IMR-90 (cell line): Measurements from ENCODE around the gene ALOX12. TPM values are rescaled to one million over a fixed set of nuclear protein-coding genes. Genes with fewer than 3 reads are reported as not detected.
A peak's percentile ranks its signal among the peaks of the same experiment; 100 is the strongest.

Experiments
- ATAC-seq: fragments of 200-7000 bp; cut with Tn5 transposase; 2 replicates; pipeline ENCODE4 v1.9.1; 2020; ENCODE audit warnings: low read depth, mild to moderate bottlenecking, moderate library complexity
- BruUV-seq: library from RNA; stranded (reverse); fragments of 400-500 nt; replicated peaks from 2 replicates; lab custom pipeline; 2021; lab: Mats Ljungman, UMichigan
- CTCF ChIA-PET: fragments of 300-600 bp; formaldehyde crosslinking; extraction: SDS; loops from one replicate; lab custom pipeline; 2021; ENCODE audit warnings: antibody characterized with exemption; lab: Yijun Ruan, JAX
- POLR2A ChIA-PET: fragments of 300-600 bp; sonication (Branson Sonifier 250); formaldehyde crosslinking; loops from one replicate; lab custom pipeline; 2022; ENCODE audit warnings: antibody characterized with exemption; ENCODE audit not compliant: unreplicated experiment; lab: Charles Lee
- DNase-seq: peaks from one replicate; pipeline ENCODE4 v3.0.0; 2013
- H2AFZ ChIP-seq: replicated peaks from 2 replicates; pipeline ENCODE3; 2013; ENCODE audit warnings: low read length, mild to moderate bottlenecking; ENCODE audit not compliant: poor library complexity
- H2AK5ac ChIP-seq: 2 replicates; pipeline ENCODE4 v1.6.1; 2013; ENCODE audit warnings: low read depth, low read length, inconsistent platforms
- H2AK9ac ChIP-seq: replicated peaks from 2 replicates; pipeline ENCODE3; 2013; ENCODE audit warnings: mild to moderate bottlenecking, low read depth, low read length, moderate library complexity; ENCODE audit not compliant: poor library complexity
- H2BK120ac ChIP-seq: 2 replicates; pipeline ENCODE4 v1.6.1; 2013; ENCODE audit warnings: low read depth, low read length, inconsistent platforms
- H2BK15ac ChIP-seq: 3 replicates; pipeline ENCODE4 v1.6.1; 2013; ENCODE audit warnings: low read depth, low read length, inconsistent platforms
- H2BK20ac ChIP-seq: 2 replicates; pipeline ENCODE4 v1.6.1; 2013; ENCODE audit warnings: low read depth, mild to moderate bottlenecking, inconsistent platforms, low read length, moderate library complexity
- H2BK5ac ChIP-seq: 2 replicates; pipeline ENCODE4 v1.6.1; 2013; ENCODE audit warnings: mild to moderate bottlenecking, low read depth, low read length, inconsistent platforms; ENCODE audit not compliant: poor library complexity, severe bottlenecking
- H3K14ac ChIP-seq: replicated peaks from 2 replicates; pipeline ENCODE4 v1.6.1; 2013; ENCODE audit warnings: low read depth, low read length, inconsistent platforms
- H3K18ac ChIP-seq: 2 replicates; pipeline ENCODE4 v1.6.1; 2013; ENCODE audit warnings: low read depth, low read length, control low read depth
- H3K23ac ChIP-seq: 2 replicates; pipeline ENCODE4 v1.6.1; 2013; ENCODE audit warnings: low read depth, low read length, inconsistent platforms
- H3K27ac ChIP-seq: 2 replicates; pipeline ENCODE4 v1.5.1; 2013; ENCODE audit warnings: mild to moderate bottlenecking, control low read depth, low read length; ENCODE audit not compliant: insufficient read depth
- H3K27me3 ChIP-seq: 2 replicates; pipeline ENCODE4 v1.6.1; 2013; ENCODE audit warnings: low read length; ENCODE audit not compliant: control insufficient read depth, insufficient read depth
- H3K36me3 ChIP-seq: 2 replicates; pipeline ENCODE4 v1.6.1; 2013; ENCODE audit warnings: low read length, mixed read lengths; ENCODE audit not compliant: control insufficient read depth, insufficient read depth
- H3K4ac ChIP-seq: 2 replicates; pipeline ENCODE4 v1.6.1; 2013; ENCODE audit warnings: low read depth, low read length, inconsistent platforms
- H3K4me1 ChIP-seq: 2 replicates; pipeline ENCODE4 v1.6.1; 2013; ENCODE audit warnings: low read length, mixed read lengths; ENCODE audit not compliant: control insufficient read depth, insufficient read depth
- H3K4me2 ChIP-seq: 2 replicates; pipeline ENCODE4 v1.6.1; 2013; ENCODE audit warnings: low read depth, mild to moderate bottlenecking, control low read depth, low read length, moderate library complexity
- H3K4me3 ChIP-seq: 2 replicates; pipeline ENCODE4 v1.5.1; 2013; ENCODE audit warnings: low read depth, mild to moderate bottlenecking, control low read depth, low read length, moderate library complexity; ENCODE audit not compliant: insufficient read depth
- H3K56ac ChIP-seq: 2 replicates; pipeline ENCODE4 v1.6.1; 2013; ENCODE audit warnings: low read length, inconsistent platforms; ENCODE audit not compliant: insufficient read depth; ENCODE audit errors: extremely low read depth
- H3K79me1 ChIP-seq, 2 experiments: 2 replicates each; pipeline ENCODE4 v1.6.1; 2013; ENCODE audit warnings: low read length in 2 of 2, inconsistent platforms in 1 of 2, low read depth in 1 of 2
- H3K9ac ChIP-seq: 2 replicates; pipeline ENCODE4 v1.6.1; 2013; ENCODE audit warnings: low read depth, low read length, control low read depth
- H3K9me1 ChIP-seq: 2 replicates; pipeline ENCODE4 v1.6.1; 2013; ENCODE audit warnings: low read length, inconsistent platforms; ENCODE audit not compliant: insufficient read depth
- H3K9me3 ChIP-seq: 2 replicates; pipeline ENCODE4 v1.6.1; 2013; ENCODE audit warnings: low read length; ENCODE audit not compliant: control insufficient read depth, insufficient read depth
- H4K20me1 ChIP-seq: 2 replicates; pipeline ENCODE4 v1.6.1; 2013; ENCODE audit warnings: low read length, inconsistent platforms; ENCODE audit not compliant: insufficient read depth
- H4K5ac ChIP-seq: 2 replicates; pipeline ENCODE4 v1.6.1; 2013; ENCODE audit warnings: mild to moderate bottlenecking, low read depth, low read length, control low read depth
- H4K8ac ChIP-seq, 2 experiments: 2 replicates each; pipeline ENCODE4 v1.6.1; 2013; ENCODE audit warnings: low read depth in 2 of 2, low read length in 2 of 2, control low read depth in 1 of 2, inconsistent platforms in 1 of 2
- H4K91ac ChIP-seq: 2 replicates; pipeline ENCODE4 v1.6.1; 2013; ENCODE audit warnings: low read depth, low read length, inconsistent platforms; ENCODE audit not compliant: insufficient read depth
- BHLHE40 ChIP-seq: fragments of 150-350 bp; IDR thresholded peaks from 2 replicates; pipeline ENCODE4 v1.6.1; 2016; ENCODE audit warnings: mild to moderate bottlenecking, low read depth, low read length
- MXI1 ChIP-seq: IDR thresholded peaks from 2 replicates; pipeline ENCODE4 v1.6.1; 2012; ENCODE audit warnings: low read depth, mild to moderate bottlenecking, low read length, moderate library complexity, borderline replicate concordance
- NFE2L2 ChIP-seq: fragments of 150-350 bp; IDR thresholded peaks from 2 replicates; pipeline ENCODE4 v1.6.1; 2016; ENCODE audit warnings: low read depth, mild to moderate bottlenecking, low read length
- RFX5 ChIP-seq: IDR thresholded peaks from 2 replicates; pipeline ENCODE4 v1.8.0; 2012; ENCODE audit warnings: low read depth, mild to moderate bottlenecking, low read length, moderate library complexity
- WGBS, 2 experiments: methylation state at CpG; one replicate each; pipeline versions ENCODE4 v1.1.5 to v1.1.7; 2013; ENCODE audit warnings: missing lambda C conversion rate in 2 of 2; ENCODE audit not compliant: insufficient read length in 1 of 2; ENCODE audit errors: extremely low coverage in 2 of 2; 5-methylcytosine and 5-hydroxymethylcytosine counted together
- dilution Hi-C: fragments of 300-500 bp; cut with HindIII; formaldehyde crosslinking; loops from one replicate; pipeline ENCODE4 v1.14.3; 2018; ENCODE audit warnings: low sequenced_read_pairs; ENCODE audit not compliant: unreplicated experiment
- in situ Hi-C: fragments of 300-500 bp; cut with MboI; formaldehyde crosslinking; loops from 3 replicates; pipeline ENCODE4 v1.14.3; 2019; ENCODE audit warnings: low sequenced_read_pairs, inconsistent platforms, mixed read lengths
- intact Hi-C: fragments of 100-400 bp; cut with micrococcal nuclease; formaldehyde crosslinking; loops from 2 replicates; pipeline ENCODE4 v1.10.0; 2022
- polyA plus RNA-seq, 3 experiments: library from polyadenylated mRNA; depleted of rRNA; stranded (reverse); fragments of >200 nt; gene quantifications; 2 replicates each; pipeline ENCODE4 v1.2.3, GENCODE V29; 2012; ENCODE audit warnings: low replicate concordance in 1 of 3
- total RNA-seq: library from RNA; depleted of rRNA; stranded (reverse); fragments of >200 nt; gene quantifications from 2 replicates; pipeline ENCODE4 v1.2.3, GENCODE V29; 2012
- TF ChIP-seq, protein P1 (sequence below): conservative IDR thresholded peaks from 2 replicates; pipeline ENCODE4 v1.5.1; 2012; ENCODE audit warnings: mild to moderate bottlenecking, low read depth, low read length, improper control_type of control experiment

Gene ALOX12
- total and polyA plus RNA-seq, 2 of the 4 experiments (the other 2 are of a cell fraction): 0.03 TPM; not detected in 1

GRCh38 chr17:7016418-7016817, 20.6 kb downstream of the ALOX12 start:
- H2BK20ac ChIP-seq: no peak overlapping the region
- peaks cover 8% of the 10 kb centered on the region; the same call in 1 of the 2 replicates for H3K4me1 ChIP-seq
- TF ChIP-seq NFE2L2 (no peak), RFX5 (no peak), BHLHE40 (no peak), MXI1 (no peak)
- TF ChIP-seq, protein P1, sequence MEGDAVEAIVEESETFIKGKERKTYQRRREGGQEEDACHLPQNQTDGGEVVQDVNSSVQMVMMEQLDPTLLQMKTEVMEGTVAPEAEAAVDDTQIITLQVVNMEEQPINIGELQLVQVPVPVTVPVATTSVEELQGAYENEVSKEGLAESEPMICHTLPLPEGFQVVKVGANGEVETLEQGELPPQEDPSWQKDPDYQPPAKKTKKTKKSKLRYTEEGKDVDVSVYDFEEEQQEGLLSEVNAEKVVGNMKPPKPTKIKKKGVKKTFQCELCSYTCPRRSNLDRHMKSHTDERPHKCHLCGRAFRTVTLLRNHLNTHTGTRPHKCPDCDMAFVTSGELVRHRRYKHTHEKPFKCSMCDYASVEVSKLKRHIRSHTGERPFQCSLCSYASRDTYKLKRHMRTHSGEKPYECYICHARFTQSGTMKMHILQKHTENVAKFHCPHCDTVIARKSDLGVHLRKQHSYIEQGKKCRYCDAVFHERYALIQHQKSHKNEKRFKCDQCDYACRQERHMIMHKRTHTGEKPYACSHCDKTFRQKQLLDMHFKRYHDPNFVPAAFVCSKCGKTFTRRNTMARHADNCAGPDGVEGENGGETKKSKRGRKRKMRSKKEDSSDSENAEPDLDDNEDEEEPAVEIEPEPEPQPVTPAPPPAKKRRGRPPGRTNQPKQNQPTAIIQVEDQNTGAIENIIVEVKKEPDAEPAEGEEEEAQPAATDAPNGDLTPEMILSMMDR: no peak
- no peak overlapping the region for H2BK15ac ChIP-seq
- no peak overlapping the region for H2AK5ac ChIP-seq
- intact Hi-C loops (no loop called here), in situ Hi-C loops (loop anchor here (10.0 kb wide), 1 partner anchor 352 kb away; no protein-coding TSS in a partner anchor), dilution Hi-C loops (no loop called here)
- no peak overlapping the region for H4K91ac ChIP-seq
- H2BK5ac ChIP-seq: no peak overlapping the region
- H3K56ac ChIP-seq: no peak overlapping the region; the same call in 1 of the 2 replicates
- H3K4me3 ChIP-seq: no peak overlapping the region
- H3K27me3 ChIP-seq: no peaks in the 10 kb centered on the region
- ATAC-seq (no peak), DNase-seq (no peak)
- H3K18ac ChIP-seq: no peak overlapping the region
- BruUV-seq: no TSS peak
- 0 out of 2 replicates have a peak, but pooled peaks cover 2% of the 10 kb centered on the region for H3K36me3 ChIP-seq
- no peak overlapping the region for H3K14ac ChIP-seq
- no peak overlapping the region for H3K4me2 ChIP-seq
- no peaks in the 10 kb centered on the region for H3K9me3 ChIP-seq
- no peak overlapping the region for H2AFZ ChIP-seq
- H3K27ac ChIP-seq: no peak overlapping the region
- CTCF ChIA-PET: no interaction called here
- no peak overlapping the region for H4K5ac ChIP-seq
- peaks cover 10 to 40% of the 10 kb centered on the region in 2 experiments; a peak in 3 of 4 replicates for H3K79me1 ChIP-seq
- H2AK9ac ChIP-seq: peak overlapping the region; percentile 83
- H3K9ac ChIP-seq: no peak overlapping the region
- H4K8ac ChIP-seq: no peak overlapping the region
- WGBS, 2 experiments: no CpG with 5 or more reads among the region's 3 CpGs
- H2BK120ac ChIP-seq: no peak overlapping the region
- POLR2A ChIA-PET: no interaction called here
- no peak overlapping the region; the same call in 1 of the 2 replicates for H3K4ac ChIP-seq
- no peaks in the 10 kb centered on the region; the same call in 1 of the 2 replicates for H3K9me1 ChIP-seq
- H4K20me1 ChIP-seq: no peaks in the 10 kb centered on the region
- H3K23ac ChIP-seq: no peak overlapping the region
